Stimulated activated CD4-positive, alpha-beta T cell treated with anti-CD3 and anti-CD28 coated beads, Interleukin-1b, Interleukin-23, amount 100 ng/mL, for 48 hours (primary cell): ENCODE results near the gene LBX2.
A peak's percentile ranks its signal among the peaks of the same experiment; 100 is the strongest.
"Not testable (repeated sequence)": the region's sequence is repeated elsewhere in the genome, so short reads cannot be mapped to it uniquely, and the experiment has no call there.

Experiments
- DNase-seq: peaks from one replicate; pipeline ENCODE4 v3.0.0-alpha.2; 2020

The LBX2 gene

DNA sequence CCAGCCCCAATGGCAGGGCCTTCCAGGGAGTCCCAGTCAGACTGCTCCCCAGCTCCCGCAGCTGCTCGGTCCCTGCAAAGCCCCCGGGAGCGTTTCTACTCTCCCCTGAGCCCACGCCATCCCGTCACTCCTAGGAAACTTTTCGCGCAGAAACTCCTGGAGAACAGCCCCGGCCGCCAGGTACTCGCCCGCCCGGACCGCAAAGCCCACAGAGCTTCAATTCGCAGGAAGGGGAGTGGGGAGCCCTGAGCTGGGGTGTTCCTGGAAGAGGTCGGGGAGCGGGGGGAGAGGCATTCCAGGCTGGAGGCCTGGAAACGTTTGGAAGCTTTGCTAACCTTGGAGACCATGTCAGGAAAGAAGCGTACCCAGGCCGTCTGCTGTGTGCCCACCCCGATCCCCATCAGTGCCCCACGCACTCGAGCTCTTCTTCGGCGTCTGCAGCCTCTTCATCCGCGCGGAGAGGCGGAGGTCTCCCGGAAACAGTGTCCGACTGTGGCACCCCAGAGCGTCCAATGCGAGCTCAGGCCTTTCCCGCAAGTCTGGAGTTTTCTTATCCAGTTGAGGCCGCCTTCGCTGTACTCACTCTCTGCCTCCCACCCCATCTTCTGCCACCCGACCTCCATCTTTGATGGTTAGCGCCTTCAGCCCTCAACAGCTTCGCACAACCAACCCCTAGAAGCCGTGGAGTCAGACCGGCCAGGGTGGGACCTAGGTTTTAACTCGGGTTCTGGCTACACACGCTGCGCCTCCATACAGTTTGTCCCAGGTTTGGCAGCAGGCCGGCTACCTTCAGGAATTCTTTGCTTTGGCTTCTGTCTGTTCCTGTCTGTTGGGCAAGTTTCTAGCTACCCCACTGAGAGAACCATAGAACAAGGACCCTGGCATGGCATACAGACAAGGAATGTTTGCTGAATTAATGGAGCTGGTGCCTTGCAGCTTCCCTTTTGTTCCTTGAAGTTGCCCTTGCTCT, 4.4 kb upstream of the LBX2 start:
- DNase-seq: no peak

DNA sequence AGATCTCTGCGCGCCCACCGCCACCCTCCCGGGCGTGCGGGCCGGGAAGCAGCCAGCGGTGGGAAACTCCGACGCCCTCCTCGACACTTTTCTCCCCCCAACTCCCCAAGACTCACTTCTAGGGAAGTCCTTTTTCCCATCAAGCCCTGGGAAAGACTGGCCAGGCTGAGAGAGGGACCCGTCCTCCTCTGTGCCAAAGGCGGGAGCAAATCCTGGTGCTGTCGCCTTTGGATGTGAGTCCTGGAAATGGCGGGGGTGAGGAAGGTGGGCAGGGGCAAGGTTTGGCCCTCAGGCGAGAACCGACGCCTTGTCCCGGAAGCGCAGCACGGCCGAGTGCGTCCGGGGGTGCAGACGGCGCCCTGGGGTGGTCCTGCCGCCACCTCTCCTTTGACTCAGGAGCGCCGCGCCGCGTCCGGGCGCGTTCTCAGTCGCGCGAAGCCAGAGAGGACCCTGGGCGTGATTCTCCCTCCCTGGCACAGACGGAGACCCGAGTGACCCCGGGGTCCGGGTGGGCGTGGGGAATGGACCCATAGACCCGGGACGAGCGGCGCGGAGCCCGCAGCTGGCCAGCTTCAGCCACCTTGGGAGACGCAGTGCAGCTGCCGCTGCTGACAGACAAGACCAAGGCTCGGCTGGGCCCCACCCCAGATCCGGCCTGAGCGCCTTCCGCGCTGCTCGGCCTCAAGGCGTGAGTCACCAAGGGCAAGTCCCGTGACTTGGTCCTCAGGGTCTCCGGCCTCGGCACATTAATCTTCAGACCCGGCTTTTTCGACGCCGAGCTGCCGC, 3.5 kb upstream of the LBX2 start:
- DNase-seq: peak; percentile 47

DNA sequence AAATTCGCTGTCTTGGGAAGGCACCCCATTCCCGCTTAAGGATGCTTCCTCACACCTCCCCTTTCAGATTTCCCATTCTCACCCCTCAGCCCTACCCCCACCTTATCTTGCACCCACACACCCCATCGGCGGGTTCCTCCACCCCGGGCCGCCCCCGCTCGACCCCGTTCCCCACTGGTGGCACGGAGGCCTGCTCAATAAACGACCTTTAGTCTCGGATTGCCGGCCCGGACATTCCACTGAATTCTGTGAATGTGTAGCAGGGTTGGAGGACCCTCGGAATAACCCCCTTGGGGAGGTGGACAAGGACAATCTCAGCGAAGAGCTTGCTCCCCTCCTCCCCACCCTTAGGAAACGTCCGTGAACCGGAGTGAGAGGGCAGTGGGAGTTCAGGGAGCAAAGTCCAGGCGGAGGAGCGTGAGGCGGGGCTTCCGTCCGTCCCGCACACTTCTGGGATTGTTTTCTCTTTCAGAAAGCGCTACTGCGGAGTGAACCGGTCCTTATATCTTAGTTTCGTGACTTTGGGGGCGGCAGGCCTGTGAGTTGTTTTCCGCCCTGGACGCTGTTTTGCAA, 2.8 kb upstream of the LBX2 start:
- DNase-seq: no peak

DNA sequence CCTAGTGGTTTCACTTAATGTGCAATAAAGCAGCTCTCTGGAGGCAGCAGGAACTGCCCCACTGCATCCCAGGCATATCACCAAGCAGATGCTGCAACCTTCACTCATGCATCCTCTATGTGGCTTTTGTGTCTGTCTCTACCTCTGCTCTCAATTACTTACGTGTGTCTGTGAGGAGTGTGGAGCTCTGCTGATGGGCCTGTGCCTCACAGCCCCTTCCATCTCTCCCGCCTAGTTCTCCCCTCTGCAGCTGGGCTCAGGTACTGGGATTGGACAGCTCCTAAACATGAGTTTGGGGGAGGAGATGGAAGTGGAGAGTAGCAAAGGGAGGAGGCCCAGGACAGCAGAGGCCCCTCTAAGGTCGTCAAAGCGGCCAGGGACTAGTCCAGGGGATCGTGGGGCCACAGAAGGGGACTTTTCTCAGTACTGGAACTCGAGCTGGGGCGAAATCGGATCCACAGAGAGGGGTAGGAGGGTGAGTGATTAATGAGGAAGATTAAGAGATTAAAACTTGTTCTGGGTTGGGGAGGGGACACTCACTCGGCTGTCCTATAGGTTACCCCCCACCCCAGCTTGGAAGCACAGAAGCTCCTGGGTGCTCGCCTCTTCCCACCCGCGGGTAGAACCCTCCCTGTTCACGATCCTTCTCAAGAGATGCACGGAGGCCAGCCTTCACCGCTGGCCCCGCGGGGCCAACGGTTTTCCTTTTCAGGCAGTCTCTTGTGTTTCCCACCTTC, 2.1 kb upstream of the LBX2 start:
- no peak for DNase-seq

DNA sequence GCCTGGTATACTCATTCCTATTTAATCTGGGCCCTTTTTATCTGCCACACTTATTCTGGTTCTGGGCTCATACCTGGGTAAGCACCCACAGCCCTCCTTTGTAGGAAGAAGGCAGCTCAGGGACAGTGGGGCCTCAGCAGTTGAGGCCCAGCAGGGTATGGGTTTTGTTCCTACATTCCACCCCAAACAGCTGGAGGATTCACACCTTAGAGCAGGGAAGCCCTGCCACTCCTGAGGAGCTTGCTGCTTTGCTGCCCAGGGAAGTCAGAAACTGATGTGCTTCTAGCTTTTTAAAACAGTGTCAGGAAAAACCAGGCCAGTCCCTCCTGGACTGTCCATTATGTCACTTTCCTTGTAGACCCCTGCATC, 1.2 kb upstream of the LBX2 start:
- no peak for DNase-seq

DNA sequence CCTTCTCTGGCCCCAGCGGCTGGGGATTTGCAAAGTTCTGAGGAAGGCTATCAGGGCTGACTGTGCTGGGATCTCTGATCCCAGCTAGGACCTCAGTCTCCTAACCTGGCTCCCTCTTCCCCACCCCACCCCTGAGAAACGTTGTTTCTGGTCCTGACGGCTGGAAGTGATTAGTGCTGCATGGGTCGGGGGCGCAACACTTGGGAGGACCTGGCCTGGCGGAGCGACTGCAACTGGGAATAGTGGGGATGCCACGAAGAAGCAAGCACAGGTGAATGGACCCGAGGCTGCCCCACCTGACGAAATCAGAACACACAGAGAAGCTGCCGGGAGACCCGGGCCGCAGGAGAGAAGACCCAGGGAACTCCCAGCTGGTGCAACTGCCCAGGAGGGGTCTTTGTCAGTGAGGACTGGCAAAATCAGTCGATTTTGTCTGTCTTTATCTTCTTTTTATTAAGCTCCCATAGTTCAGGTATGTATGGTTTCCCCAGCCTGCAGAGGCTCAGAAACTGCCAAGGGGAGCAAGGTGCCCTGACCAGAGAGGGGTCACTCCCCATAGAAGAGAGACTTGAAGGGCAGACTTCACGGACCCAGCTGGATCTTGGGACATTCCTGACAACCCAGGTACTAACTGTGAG, 656 bp upstream of the LBX2 start:
- DNase-seq: no peak

DNA sequence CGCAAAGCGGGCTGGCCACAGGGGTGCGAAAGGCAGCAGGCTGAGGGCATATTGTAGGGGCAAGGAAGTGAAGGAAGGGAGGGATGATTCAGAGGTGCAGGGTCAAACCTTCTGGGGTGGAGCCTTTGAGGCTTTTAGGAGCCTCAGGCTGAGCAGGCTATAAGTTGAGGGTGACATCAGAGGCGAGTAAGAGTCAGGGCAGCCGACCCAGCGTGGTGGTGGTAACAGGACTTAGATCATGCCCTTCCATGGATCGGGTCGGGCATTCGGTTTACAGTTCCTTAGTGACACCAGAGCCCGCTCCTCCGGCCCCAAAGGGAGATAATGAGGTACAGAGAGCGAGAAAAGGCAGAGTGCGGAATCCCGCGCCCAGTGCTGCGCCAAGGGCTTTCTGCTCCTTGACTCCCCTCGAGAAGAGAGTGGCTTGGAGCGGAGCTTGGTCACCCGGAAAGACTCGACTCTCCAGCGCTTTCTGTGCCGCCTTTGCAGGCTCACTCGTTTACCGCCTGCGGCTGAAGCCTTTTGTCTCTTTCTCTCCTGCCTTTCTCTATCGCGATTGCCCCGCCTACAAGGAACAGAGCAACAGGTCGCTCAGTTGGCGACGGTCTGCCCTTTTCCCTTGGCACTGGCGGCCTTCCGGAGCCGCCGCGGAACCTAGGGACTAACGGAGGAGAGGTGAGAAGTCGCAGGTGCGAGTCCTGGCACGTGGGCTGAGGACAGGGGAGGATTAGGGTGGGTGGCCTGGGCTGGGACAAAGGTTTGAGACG, 720 bp downstream of the LBX2 start:
- no peak for DNase-seq

DNA sequence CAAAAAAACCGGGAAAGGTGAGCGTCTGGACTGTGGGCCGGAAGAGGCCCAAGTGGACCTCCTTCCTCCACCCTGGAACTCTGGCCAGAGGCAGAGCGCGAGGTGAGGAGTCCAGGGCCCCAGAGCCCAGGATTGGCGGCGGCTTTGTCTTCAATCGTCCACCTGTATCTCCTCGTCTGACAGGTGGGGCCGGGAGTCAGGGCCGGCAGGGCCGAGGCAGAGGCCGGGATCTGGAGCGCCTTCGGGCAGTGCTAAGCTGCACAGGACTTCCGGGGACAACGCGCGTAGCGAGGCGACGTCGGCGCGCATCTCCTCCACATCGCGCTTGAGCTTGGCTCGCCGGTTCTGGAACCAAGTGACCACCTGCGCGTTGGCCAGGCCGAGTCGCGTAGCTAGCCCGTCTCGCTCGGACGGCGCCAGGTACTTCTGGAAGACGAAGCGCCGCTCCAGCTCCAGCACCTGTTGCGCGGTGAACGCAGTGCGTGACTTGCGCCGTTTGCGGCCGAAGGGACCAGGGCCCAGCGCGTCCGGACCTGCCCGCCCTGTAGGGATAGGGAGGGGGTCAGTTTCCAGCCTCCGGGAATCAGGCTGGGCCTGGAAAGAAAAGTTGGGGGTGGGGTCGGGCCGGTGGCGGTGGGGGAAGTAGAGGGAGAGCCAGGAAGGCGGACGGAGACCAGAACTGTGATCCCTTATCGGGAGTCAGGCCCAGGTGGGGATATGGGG, 1.5 kb downstream of the LBX2 start:
- no peak for DNase-seq

DNA sequence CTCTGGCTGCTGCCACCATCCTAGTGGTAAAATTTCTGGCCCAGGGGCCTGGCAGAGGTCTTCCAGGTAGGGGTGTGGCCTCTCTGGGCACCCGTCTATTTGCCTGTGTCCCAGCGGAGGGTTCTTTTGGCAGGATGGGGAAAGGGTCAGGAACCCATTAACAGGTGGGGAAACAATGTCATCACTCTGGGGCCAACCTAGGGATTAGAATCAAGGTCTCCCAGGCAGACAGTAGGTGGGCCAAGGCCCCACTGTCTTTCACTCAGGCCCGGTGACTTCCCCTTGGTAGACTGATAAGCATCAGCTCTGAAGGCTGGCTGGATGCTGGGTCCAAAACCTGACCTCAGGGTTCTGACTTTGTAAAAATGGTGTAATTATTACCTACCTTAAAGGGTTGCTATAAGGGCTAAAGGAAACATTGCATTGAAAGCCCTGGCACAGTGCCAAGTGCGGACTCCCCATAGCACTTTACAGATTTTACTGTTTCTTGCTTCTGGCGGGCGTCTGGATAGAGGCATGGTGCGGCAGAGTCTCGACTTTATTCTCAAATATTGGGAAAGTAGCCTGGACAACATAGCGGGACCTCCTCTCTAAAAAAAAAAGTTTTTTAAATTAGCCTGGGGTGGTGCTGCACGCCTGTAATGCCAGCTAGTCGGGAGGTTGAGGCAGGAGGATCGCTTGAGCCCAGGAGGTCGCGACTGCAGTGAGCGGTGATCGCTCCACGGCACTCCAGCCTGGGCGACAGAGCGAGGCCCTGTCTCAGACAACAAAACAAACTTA, 2.2 kb downstream of the LBX2 start:
- DNase-seq: no peak

DNA sequence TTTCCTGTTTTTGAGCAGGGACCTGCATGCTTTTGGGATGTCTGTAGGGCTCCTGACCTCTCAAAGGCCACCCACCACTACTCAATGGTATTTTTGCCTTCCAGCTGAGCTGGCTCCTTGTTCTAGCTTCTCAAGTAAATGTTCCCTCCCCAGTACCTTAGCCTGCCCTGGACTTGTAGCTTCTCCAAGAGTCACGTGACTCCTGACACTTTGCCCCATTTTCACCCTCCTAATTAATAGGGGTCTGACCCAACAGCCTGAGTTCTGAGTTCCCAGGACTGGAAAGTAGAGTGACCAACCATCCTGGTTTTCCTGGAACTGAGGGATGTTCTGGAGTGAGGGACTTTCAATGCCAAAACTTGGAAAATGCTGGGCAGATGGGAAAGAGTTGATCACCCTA, 4.0 kb downstream of the LBX2 start:
- no peak for DNase-seq

DNA sequence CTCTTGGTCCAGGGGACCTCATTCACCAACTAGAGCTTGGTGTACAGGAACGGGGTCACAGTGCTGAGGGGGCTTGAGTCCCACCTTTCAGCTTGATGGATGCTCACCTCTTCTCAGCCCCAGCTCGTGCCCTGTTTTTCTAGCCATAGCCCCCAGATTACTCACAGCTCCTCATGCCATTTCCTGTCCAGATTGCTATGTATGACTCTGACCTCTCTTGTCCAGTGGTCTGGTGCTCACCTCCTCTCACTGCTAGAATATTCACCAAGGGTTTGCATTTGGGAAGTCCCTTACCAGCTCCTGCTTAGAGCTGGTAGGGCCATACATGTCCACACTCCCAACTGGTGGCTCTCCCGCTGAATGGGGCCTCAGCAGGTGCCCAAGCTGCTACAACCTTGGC, 5.9 kb downstream of the LBX2 start:
- no peak for DNase-seq

DNA sequence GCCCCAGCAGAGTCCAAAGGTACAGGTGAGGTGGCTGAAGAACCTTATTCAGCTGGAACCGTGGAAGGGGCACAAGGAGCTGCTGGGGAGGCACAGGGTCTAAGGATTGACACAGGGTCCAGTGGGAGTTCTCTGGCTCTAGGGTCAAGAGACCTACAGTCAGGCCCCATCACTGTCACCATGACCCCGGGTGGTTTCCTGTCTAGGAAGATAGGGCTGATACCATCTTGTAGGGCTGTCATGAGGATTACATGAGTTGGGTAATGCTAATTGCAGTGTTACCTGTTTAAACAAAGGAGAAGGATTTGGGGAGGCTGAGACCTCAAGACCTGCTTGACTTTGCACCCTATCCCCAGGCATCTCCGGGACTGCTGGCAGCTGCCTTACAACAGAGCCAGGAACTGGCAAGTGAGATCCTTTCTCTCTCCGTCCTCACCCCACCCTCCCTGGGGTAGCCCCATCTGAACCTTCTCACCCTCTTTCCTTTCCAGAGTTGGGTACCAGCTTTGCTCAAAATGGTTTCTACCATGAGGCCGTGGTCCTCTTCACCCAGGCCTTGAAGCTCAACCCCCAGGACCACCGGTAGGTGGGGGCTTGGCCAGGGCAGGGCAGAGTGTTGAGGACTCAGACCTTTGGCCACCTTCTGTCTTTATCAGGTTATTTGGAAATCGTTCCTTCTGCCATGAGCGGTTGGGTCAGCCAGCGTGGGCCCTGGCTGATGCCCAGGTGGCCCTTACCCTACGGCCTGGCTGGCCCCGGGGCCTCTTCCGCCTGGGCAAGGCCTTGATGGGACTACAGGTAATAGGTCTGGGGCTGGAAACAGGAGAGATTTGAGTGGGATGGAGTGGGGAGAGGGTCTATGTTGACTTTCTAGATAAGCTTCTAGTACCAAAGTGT, 7.5 kb downstream of the LBX2 start:
- no peak for DNase-seq

DNA sequence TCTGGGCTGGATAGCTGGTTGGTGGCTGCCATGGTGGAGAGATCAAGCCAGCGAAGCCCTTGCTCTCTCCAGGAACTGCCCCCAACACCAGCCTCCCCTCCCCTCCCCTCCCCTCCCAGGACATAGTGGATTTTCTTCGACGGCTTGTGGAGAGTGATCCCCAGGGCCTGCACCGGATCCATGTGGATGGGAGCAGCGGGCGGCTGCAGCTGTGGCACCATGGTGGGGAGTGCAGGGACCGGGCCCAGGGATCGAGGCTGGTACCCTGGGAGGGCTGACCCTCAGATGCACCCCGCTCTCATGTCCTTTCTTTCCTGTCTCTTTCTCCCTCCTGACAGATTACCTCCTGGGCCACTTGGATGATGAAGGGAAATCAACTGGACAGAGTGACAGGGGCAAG, 9.5 kb downstream of the LBX2 start:
- DNase-seq: no peak

DNA sequence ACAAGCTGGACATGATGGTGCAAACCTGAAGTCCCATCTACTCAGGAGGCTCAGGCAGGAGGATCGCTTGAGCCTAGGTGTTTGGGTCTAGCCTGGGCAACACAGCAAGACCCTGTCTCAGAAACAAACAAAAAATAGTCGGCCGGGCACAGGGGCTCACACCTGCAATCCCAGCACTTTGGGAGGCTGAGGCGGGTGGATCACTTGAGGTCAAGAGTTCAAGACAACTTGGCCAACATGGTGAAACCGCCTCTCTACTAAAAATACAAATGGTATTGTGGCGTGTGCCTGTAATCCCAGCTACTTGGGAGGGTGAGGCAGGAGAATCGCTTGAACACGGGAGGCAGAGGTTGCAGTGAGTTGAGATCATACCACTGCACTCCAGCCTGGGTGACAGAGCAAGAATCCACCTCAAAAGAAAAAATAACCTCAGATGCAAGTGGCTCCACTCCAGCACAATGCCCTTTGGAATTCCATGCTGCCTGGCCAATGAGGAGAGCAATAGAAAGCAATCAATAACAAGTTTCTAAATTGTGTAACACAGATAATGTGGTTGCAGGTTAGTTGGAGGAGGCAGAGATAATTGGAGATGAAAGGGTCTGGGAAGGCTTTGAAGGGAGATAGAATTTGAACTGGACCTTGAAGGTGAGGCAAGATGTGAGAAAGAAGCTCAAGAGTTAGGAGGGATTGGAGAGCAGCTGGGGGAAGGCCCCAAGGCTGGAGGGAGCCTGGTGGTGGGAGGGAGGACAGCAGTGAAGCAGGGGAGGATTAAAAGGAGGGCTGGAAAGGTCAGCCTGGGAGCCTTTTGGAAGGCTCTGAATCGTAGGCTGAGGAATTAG, 10.5 kb downstream of the LBX2 start:
- DNase-seq: no peak

DNA sequence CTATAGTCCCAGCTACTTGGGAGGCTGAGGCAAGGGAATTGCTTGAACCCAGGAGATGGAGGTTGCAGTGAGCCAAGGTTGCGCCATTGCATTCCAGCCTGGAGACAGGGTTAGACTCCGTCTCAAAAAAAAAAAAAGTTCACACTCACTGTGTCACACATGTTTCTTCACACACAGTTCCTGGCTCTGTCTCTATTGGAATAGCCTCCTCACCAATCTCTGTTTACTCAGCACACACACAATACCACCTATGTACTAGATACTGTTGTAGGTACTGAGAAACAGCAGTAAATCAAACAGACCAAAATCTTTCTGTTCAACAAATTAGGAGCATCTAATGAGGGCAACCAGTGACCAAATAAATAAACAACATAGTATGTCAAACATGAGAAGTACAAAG, 13.3 kb downstream of the LBX2 start:
- no peak for DNase-seq

DNA sequence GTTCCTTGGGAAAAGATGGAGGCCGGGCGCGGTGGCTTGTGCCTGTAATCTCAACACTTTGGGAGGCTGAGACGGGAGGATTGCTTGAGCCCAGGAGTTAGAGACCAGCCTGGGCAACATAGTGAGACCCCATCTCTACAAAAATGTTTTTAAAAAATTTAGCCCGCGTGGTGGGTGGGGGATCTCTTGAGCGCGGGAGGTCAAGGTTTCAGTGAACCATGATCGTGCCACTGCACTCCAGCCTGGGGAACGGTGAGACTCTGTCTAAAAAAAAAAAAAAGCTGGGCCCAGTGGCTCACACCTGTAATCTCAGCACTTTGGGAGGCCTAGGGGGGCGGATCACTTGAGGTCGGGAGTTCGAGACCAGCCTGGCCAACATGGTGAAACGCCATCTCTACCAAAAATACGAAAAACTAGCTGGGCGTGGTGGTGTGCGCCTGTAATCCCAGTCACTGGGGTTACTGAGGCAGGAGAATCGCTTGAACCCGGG, 15.7 kb downstream of the LBX2 start:
- DNase-seq: not testable (repeated sequence)

DNA sequence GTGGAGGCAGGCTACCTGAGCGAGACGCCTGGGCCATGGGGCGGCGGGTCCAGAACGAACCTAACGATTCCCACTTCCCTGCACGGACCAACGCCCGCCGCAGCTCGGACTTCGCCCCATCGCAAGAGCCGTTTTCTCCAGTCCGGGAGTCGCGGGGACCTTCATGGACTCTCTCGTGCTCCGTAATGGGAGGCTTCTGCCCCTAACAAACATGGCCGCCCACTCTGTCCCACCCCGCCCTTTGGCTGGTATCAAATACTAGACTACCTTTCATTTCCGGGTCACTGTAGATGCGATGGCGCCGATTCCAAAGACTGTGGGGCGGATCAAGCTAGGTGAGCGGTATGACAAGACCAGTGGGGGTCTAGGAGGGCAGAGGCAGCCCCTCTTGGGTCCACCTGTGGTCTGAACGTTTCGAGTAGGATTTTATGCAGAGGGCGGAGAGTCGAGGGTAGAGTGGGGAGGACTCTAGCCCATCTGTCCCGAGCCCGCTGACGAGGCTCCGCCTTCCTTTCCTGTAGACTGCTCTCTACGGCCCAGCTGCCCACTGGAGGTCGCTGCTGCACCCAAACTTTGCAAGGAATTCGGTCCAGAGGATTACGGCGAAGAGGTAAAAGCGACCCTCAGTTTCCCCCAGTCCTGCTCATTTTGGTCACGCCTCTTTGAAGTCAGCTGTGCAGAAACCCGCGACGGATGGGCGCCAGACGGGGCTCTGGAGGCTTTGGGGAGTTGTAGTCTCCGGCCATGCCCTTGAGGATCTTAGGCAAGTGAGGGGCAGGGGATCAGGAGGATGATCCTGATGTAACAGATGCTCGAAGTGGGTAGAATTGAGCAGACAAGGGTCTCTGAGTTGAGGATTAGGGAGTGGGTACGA, 16.4 kb downstream of the LBX2 start, which contains the start of the genes CCDC142 and TTC31:
CCDC142 (minus strand) TSS at position 198 of the 874 bp plus-strand sequence; CDS start at position 37, 161 bp downstream.
TTC31 (plus strand) TSS at position 281 of the 874 bp plus-strand sequence; CDS start at position 296, 15 bp downstream.
- peak; percentile 94 for DNase-seq
